ENCODE data around the gene OR2AG2.

DNA sequence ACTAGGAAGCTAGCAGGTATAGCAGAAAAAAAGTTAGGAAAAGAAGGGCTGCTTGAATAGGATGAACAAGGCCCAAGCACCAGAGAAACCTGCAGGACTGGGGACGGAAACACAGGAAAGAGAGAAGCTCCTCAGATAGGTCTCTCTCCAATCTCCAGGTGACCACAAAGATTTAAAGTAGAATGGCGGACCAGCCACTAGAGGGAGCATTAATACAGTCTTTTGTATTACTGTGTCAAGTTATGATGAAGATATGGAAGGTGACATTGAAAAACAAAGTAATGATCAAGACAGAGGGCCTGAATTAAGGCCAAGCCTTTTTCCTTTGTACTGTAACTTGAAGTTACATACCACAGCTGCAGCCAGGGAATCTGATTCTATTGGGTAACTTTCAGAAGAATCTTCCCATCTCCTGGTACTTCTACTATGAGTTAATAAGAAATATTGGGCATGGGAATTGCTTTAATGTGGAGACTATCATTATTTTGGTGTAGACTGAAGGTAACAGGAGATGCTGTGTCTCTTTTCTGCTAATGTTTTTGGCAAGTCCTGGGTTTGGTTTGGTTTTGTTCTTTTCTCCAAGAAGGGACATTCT is 33.8 kb downstream of the OR2AG2 start:
- TF ChIP-seq, protein P1, sequence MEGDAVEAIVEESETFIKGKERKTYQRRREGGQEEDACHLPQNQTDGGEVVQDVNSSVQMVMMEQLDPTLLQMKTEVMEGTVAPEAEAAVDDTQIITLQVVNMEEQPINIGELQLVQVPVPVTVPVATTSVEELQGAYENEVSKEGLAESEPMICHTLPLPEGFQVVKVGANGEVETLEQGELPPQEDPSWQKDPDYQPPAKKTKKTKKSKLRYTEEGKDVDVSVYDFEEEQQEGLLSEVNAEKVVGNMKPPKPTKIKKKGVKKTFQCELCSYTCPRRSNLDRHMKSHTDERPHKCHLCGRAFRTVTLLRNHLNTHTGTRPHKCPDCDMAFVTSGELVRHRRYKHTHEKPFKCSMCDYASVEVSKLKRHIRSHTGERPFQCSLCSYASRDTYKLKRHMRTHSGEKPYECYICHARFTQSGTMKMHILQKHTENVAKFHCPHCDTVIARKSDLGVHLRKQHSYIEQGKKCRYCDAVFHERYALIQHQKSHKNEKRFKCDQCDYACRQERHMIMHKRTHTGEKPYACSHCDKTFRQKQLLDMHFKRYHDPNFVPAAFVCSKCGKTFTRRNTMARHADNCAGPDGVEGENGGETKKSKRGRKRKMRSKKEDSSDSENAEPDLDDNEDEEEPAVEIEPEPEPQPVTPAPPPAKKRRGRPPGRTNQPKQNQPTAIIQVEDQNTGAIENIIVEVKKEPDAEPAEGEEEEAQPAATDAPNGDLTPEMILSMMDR (IDR thresholded peaks at IDR 0.05): peak in 5 of 7 experiments; percentile 37 to 68 (median 65)
- no peak for TF ChIP-seq POLR2AphosphoS5 (IDR thresholded peaks at IDR 0.05)
- TF ChIP-seq POLR2A (IDR thresholded peaks at IDR 0.05): no peak
- TF ChIP-seq EP300 (IDR thresholded peaks at IDR 0.05): no peak

All from stomach (tissue), 4 donors.